ACHN (cell line): ENCODE data around the gene HEBP2.

Source experiments
- DNase-seq: peaks from one replicate; pipeline ENCODE4 v3.0.0-alpha.2; 2015
- in situ Hi-C: cut with HindIII; loops from 2 replicates; pipeline ENCODE4 v1.10.0; 2017; ENCODE audit warnings: low sequenced_read_pairs, low pct_ligation_motif_present, low pct_unique_long_range_greater_than_20kb

The HEBP2 gene

DNA sequence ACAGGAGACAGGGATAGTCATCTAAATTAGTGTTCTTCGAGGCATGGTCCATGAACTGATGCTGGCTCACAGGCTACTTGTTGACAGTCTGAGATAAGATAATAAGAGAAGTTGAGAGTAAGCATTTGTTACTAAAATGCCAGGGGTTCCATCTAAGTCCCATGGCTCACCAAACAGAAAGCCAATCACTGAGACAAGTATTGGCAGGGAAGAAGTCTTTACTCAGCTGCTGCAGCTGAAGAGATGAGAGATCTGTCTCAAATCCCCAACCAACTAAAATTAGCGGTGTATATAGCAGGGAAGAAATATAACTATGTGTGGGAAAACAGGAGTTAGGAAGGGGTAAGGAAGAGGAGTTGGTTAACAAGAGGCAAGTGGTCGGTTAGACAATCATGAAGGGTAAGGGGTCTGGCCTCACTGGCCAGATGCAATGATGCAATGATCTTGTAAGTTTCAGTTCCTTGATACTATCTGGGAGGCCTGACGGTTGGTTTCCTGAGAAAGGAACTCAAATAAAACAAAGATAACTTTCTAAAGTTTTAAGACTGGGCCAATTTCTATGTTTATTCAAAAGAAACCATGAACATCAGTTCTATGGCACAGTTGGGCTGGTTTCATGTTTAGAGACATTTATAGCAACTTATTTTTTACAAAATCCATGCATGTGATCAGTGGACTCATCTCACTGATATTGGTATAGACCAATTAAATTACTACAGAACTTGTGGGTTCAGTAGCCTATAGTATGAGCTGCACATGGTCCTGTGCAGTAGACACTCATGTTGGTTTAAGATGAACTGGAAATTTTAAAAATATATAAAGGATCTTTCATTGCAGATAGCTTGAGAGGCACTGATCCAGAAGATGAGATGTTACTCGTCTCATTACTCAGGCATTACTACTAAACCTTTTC, 9.9 kb upstream of the HEBP2 start:
- no peak for DNase-seq
- in situ Hi-C loops = no loop called here

DNA sequence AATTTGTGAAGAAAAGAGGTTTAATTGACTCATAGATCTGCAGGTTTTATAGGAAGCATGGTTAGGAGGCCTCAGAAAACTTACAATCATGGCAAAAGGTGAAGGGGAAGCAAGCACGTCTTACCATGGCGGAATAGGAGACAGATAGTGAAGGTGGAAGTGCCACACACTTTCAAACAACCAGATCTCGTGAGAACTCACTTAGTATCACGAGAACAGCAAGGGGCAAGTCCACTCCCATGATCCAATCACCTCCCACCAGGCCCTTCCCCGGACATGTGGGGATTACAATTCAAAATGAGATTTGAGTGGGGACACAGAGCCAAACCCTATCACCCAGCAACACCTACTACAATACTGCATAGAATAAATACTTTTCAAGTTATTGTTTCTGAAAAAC, 7.3 kb upstream of the HEBP2 start:
- DNase-seq = no peak
- in situ Hi-C loops = no loop called here

DNA sequence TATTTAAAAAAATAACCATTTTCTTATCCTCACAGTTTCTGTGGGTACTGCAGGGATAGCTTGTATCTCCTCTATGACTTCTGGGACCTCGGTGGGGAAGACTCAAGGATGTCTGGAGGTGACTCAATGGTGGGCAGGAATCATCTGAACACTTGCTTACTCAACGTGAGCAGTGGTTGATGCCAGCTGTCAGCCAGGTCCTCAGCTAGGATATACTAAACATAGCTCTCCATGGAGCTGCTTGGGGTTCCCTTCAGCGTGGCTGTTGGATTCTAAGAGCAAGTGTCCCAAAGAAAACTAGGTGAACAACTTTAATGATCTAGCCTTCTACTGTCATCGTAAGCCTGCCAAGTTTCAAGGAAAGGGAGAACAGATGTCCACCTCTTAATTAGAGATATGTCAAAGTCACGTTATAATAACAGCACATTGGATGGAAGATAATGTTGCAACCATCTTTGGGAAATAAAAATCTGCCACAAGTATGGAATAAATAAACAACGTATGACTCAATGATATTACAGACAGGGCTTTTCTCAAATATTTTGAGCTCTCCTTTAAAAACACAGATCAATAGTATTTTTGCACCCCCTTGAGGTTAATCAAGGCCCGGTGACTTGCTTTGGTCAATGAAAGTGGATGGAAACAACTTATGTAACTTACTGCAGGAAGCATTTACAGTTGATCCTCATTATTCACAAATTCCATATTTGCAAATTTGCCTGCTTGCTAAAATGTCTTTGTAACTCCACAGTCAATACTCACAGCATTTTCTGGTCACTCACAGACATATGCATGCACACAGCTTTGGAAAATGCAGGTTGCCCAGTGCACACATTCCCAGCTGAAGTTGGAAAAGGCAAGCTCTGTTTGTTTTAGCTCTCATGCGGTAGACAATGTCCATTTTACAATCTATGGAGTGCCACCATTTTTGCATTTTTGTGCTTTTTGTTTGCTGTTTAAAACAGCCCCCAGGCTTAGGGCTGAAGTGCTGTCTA, 6.6 kb upstream of the HEBP2 start:
- in situ Hi-C loops = no loop called here
- no peak for DNase-seq

DNA sequence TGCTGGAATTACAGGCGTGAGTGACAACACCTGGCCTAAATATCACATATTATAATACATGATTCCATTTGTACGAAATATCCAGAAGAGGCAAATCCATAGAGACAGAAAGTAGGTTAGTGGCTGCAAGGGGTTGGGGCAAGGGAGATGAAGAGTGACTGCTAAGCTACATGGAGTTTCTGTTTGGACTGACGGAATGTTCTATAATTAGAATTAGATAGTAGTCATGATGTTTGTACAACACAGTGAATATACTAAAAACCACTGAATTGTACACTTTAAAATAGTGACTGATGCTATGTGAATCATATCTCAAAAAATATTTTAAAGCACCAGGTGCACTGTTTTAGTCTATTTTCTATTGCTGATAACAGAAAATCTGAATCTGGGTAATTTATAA, 3.7 kb upstream of the HEBP2 start:
- in situ Hi-C loops = no loop called here
- no peak for DNase-seq

DNA sequence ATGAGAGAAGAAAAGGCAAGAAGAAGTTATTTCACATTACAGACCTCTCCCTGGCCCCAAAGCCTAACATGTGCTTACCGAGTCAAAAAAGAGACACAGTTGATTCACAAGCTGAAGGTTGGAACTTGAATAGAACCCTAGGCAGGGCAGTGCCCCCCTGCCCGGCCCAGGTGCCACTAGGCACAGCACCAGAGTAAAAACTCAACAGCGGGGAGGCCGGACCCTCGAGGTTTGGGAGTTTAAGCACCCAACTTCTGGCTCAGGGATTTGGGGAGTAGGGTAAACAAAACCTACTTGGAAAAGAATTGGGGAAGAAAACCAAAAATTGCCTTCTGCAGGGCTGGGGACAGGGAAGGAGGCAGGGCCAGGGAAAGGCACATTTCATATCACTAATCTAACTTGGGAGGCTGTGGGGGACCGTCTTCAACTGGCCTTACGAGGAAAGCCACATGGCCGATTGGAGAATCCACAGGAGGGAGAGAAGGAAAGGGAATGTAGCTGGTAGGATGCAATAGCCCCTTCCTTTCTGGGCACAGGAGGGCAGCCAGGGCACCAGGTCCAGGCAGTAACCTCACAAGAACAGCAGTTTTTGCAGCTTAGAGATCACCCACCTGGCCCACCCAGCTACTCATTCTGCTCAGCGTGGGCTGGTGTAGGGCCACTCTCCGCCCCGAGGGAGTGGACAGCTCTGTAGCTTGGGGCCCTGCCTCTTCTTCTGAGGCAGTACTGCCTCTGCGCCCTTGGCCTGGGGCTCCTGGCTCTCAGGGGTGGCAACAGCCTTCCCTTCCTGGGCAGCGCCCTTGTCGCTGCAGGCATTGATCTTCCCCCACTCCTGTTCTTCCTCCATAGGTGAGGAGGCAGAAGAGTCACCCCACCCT, 1.8 kb upstream of the HEBP2 start:
- DNase-seq = no peak
- in situ Hi-C loops = no loop called here

DNA sequence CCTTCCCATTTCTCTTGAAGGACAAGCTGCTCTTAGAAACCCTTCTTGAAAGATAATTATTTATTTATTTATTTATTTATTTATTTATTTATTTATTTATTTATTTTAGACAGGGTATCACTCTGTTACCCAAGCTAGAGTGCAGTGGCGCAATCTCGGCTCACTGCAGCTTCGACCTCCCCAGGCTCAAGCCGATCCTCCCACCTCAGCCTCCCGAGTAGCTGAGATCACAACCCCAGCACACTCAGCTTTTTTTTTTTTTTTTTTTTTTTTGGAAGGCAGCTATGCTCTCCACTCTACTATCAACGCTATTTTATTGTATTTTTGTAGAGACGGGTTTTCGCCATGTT, 1.2 kb upstream of the HEBP2 start:
- in situ Hi-C loops = no loop called here
- no peak for DNase-seq

DNA sequence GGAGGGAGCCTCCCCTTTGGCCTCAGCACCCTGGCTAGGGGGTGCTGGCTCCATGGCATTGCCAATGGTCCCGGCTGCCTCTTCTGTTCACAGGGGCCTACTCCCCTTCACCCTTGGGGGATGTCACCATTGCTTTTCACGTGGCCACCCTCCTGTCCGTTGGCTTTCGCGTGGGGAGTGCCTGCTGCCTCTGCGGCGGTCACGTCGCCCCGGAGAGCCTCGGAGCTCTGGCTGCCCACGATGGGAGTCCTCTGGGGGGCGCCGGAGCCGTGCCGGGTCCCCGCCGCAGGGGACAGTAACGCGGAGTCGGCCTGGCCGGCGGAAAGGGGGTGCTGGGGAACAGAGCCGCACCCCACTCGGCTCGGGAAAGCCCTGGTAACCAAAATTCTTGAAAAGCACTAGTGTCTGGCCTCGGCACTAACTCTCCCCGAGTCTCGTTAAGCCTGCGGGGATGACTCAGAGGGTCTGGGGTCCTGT, 661 bp upstream of the HEBP2 start:
- DNase-seq = peak; percentile 16
- in situ Hi-C loops = no loop called here

DNA sequence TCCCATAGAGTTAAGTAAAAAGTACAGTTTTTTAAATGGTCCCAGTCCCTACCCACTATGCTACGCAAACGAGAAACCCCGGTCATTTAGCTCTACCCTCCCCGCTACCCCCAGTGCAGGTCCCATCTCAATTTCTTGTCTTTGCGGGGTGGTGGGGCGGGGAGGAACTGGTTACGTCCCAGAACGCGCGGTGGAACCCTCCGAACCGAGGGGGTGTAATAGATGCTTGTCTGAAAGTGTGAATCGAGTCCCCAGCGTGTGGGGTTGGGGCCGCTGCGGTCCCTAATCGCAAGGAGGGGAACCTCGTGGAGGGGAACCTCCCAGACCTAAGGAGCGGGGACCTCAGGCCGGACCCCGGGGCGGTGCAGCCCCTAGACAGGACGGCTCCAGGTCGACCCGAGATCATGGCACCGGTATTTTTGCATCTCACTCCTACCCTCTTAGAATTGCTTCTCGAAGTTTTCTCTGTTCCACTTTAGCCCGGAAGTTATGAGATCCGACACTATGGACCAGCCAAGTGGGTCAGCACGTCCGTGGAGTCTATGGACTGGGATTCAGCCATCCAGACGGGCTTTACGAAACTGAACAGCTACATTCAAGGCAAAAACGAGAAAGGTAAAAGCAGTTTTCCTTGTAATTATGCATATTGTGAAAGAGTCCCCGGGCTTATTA, 779 bp downstream of the HEBP2 start:
- no peak for DNase-seq
- in situ Hi-C loops = no loop called here

DNA sequence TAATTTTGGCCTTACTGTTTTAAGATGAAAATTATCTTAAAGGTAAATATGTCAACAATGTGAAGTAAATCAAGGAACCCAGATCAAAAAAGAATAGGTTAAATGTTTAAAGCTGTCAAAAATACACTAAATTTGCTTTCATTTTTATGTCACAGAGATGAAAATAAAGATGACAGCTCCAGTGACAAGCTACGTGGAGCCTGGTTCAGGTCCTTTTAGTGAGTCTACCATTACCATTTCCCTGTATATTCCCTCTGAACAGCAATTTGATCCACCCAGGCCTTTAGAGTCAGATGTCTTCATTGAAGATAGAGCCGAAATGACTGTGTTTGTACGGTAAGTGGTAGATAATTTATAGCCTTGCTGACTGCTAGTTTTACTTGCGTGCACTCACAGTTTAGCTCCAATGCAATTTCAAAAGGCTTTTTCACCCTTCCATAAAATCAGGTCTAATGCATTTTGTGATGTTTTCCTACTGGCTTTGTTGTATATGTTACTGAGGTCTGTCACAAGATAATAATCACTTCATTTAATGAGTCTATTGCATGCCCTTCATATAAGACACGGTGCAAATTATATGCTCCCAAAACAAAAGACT, 1.9 kb downstream of the HEBP2 start:
- no peak for DNase-seq
- in situ Hi-C loops = no loop called here

DNA sequence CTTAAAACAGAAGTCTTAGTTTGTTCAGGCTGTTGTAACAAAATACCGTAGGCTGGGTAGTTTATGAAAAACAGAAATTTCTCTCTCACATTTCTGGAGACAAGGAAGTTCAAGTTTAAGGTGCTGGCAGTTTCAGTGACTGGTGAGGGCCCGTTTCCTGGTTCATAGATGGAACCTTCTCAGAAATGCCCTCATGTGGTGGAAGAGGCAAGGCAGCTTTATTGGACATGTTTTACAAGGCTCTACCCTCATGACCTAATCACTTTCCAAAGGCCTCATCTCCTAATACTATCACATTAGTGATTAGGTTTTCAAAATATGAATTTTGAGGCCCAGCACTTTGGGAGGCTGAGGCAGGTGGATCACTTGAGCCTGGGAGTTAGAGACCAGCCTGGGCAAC, 2.4 kb downstream of the HEBP2 start:
- in situ Hi-C loops = no loop called here
- no peak for DNase-seq

DNA sequence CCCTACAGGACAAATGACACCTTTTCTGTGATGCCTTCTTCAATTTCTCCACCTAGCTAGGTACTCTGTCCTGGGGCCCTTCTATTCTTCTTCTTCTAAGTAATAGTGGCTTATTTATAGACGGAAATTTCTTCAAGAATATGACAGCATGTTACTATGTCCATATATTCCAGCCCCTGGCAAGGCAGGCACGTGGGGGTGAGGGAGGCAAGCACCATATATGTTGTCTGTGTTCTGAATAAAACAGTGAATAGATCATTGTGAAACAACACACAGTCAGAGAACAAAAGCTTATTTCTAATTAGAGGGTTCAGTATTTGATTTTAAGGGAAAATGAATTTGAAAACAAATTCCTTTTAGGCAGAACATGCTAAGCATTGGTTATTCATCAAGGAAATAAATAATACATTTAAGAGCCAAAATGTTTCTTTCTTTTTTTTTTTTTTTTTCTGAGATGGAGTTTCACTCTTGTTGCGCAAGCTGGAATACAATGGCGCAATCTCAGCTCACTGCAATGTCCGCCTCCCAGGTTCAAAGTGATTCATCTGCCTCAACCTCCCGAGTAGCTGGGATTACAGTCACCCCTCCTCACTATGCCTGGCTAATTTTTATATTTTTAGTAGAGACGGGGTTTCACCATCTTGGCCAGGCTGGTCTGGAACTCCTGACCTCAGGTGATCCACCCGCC, 6.2 kb downstream of the HEBP2 start:
- in situ Hi-C loops = no loop called here

DNA sequence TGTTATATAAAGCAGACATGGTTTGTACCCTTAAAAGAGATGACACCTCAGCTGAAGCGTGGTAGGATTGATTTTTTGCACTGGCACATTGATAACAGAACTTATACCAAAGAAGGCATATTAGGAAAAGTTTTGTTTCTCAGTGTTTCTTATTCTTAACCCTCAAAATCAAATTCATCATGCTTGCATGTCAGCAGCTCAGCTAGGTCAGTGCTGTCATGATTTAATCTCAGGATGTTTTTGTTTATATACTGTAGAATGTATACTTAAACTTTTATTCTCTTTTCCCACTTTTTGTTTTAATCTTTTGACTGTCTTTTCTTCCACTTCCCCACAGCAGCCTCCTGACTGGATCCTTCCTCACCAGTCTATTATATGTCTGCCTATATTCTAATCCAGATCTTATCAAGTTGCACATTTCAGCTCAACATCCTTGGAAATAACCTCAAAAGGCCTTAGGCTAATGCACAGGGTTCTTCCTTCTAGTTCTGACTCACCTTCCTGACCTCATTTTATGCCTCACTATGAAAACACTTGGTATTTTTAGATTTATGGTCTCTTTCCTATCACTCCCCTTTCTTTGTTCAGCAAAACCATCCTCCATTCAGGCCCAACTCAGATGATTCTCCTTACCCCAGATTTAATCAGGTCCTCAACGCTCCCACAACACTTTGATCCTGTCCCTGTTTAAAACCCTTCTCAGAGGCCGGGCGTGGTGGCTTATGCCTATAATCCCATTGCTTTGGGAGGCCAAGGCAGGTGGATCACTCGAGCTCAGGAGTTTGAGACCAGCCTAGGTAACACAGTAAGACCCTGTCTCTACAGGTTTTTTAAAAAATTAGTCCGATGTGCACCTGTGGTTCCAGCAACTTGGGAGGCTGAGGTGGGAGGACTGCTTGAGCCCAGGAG, 7.2 kb downstream of the HEBP2 start:
- in situ Hi-C loops = no loop called here
- DNase-seq = peak; percentile 11

More for the DNA sequence above, 6.2 kb downstream of the HEBP2 start:
- no peak for DNase-seq

DNA sequence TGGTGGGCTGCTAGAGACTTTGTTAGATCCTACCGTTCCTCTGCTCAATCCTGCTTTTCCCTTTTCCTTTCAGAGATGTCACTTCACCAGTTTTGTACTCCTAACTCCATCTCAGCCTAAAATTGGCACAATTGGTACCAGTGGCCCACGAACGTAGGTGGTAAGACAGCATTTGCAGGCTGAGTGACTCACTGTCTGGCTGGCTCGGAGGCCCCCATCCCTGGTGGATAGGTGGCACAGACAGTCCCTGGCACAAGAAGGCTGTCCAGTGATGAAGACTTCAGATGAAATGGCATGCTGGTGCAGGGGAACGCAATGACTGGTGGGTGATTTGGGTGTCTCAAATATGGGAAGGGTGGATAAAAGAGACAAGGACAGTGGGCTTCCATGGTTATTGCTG, 11.1 kb downstream of the HEBP2 start:
- in situ Hi-C loops = no loop called here
- no peak for DNase-seq

DNA sequence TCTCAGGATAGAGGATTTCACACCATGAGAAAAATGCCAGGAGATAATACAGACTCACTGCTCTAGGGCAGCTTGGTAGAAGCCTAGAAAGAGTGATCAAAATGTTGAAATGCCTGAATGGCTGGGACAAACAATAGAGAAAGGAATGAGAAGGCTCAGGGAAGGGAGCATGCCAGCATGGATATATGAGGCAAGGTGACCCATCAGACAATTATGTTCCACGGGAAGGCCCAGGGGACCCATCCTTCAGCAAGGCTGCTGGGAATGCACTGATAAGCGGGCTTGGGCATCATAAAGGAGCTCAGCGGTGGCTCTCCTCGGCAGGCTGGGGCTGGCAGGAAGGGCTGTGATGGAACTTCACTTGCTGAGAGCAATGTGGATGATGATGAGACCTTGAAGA, 12.2 kb downstream of the HEBP2 start:
- in situ Hi-C loops = no loop called here
- DNase-seq = no peak

DNA sequence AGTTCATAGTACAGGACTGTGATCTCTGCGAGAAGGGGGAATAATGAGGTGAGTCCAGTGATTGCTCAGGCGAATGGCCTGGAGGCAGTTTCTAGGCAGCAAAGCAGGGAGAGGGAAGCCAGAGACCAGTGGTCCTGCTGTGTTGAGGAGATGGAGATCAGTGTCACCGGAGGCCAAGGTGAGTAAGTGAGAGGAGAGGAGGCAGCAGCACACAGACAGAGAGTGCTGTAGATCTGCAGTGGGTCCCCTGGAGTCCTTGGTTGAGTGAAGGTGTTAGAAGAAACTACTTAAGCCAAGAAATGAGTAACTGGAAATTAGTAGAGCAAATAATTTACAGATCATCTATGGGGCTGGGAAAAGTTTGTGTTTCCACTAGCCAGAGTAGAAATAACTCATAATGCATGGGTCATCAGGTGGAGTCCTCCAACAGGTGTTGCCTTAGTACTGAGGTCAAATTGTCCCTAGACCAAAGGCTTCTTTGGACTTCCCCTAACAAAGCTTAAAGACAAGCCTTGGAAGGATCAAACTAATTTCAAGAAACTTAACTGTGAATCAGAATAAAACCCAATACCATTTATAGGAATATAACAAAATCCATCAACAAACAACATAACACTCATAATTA, 13.6 kb downstream of the HEBP2 start:
- in situ Hi-C loops = no loop called here

More for the DNA sequence above, 13.6 kb downstream of the HEBP2 start:
- DNase-seq = no peak
